NCI-H526 (cell line): ENCODE data around the gene DNHD1.

Source experiments
- DNase-seq, 2 experiments: peaks; one replicate each; lab custom pipeline; 2025; lab: John Stamatoyannopoulos, UW

DNHD1 gene

GRCh38 chr11:6587360-6587953 lies 90.4 kb downstream of the DNHD1 start:
- no peak for DNase-seq

- DNase-seq: no peak
Measured at GRCh38 chr11:6588018-6588417, 90.9 kb downstream of the DNHD1 start.

GRCh38 chr11:6594142-6594768 lies 97.2 kb downstream of the DNHD1 start:
- no peak for DNase-seq

- no peak for DNase-seq
Measured at GRCh38 chr11:6596239-6596877, 99.3 kb downstream of the DNHD1 start.

GRCh38 chr11:6598555-6598954 lies 101.5 kb downstream of the DNHD1 start:
- DNase-seq: no peak

GRCh38 chr11:6599449-6599848 lies 102.4 kb downstream of the DNHD1 start:
- no peak for DNase-seq

GRCh38 chr11:6599881-6600390 lies 102.9 kb downstream of the DNHD1 start:
- no peak for DNase-seq

GRCh38 chr11:6601041-6601461 lies 104.0 kb downstream of the DNHD1 start:
- no peak for DNase-seq

GRCh38 chr11:6602096-6602940 lies 105.2 kb downstream of the DNHD1 start:
- no peak for DNase-seq

- DNase-seq: peak; percentile 80 to 97
Measured at GRCh38 chr11:6603287-6604080, 106.4 kb downstream of the DNHD1 start, which contains the start of the genes ILK and RRP8. TSS of gene ILK (plus strand) at chr11:6603774. CDS start at chr11:6604272, 498 bp downstream. TSS of gene RRP8 (minus strand) at chr11:6603616. CDS start at chr11:6603502, 114 bp downstream.

GRCh38 chr11:6604081-6604626 lies 107.1 kb downstream of the DNHD1 start:
- DNase-seq: peak; percentile 40 to 67

GRCh38 chr11:6604790-6605189 lies 107.7 kb downstream of the DNHD1 start:
- DNase-seq: no peak

GRCh38 chr11:6606471-6607189 lies 109.5 kb downstream of the DNHD1 start:
- peak in 1 of 2 experiments; percentile 72 for DNase-seq

- no peak for DNase-seq
Measured at GRCh38 chr11:6607190-6607795, 110.2 kb downstream of the DNHD1 start.

- no peak for DNase-seq
Measured at GRCh38 chr11:6608011-6608410, 110.9 kb downstream of the DNHD1 start.

GRCh38 chr11:6608726-6609501 lies 111.8 kb downstream of the DNHD1 start:
- no peak for DNase-seq

- no peak for DNase-seq
Measured at GRCh38 chr11:6609502-6610015, 112.5 kb downstream of the DNHD1 start.

- no peak for DNase-seq
Measured at GRCh38 chr11:6610591-6610990, 113.5 kb downstream of the DNHD1 start.
